ENCODE measurements around the gene NUP58. TPM values are rescaled to one million over a fixed set of nuclear protein-coding genes. Genes with fewer than 3 reads are reported as not detected.

The NUP58 gene
- total RNA-seq (2022; extraction: Qiagen RNA extraction; ENCODE audit: low read depth): 16.2 to 21.5 TPM (median 20.1 TPM) in 5 replicates

GRCh38 chr13:25301347-25302113 is at the start of gene NUP58:
Gene NUP58 (plus strand): TSS chr13:25301625. CDS start chr13:25301774, 149 bp downstream.

GRCh38 chr13:25286969-25287961 is 14.2 kb upstream of the NUP58 start, which contains the start of gene MTMR6:
Gene MTMR6 (minus strand): TSS chr13:25287488. CDS start chr13:25287247, 241 bp downstream.

GRCh38 chr13:25371875-25372283 is 70.5 kb downstream of the NUP58 start, which contains the start of gene ATP8A2:
Gene ATP8A2 (plus strand): TSS chr13:25371974. CDS start chr13:25372213, 239 bp downstream.

Other genes with a start within 250 kb of the NUP58 start
- gene PABPC3, start 205.5 kb upstream of the NUP58 start, total RNA-seq (2022; extraction: Qiagen RNA extraction; ENCODE audit: low read depth): 0.07 to 0.22 TPM (median 0.14 TPM) in 5 replicates
- not detected in 5 replicates for gene AMER2, start 129.3 kb upstream of the NUP58 start, total RNA-seq (2022; extraction: Qiagen RNA extraction; ENCODE audit: low read depth)
- gene MTMR6, start 14.1 kb upstream of the NUP58 start, total RNA-seq (2022; extraction: Qiagen RNA extraction; ENCODE audit: low read depth): 4.2 to 9.8 TPM (median 9.1 TPM) in 5 replicates
- 0.08 TPM in 1 of 5 replicates, not detected in the others for gene ATP8A2, start 70.3 kb downstream of the NUP58 start, total RNA-seq (2022; extraction: Qiagen RNA extraction; ENCODE audit: low read depth)

All from A549 treated with RU486 at 1 μM for 4 hours (cell line).